ENCODE results near the gene GDAP1L1. TPM values are rescaled to one million over a fixed set of nuclear protein-coding genes. Genes with fewer than 3 reads are reported as not detected.

The GDAP1L1 gene
- total and polyA plus RNA-seq, 2 of the 4 experiments (the other 2 are of a cell fraction) = not detected

DNA sequence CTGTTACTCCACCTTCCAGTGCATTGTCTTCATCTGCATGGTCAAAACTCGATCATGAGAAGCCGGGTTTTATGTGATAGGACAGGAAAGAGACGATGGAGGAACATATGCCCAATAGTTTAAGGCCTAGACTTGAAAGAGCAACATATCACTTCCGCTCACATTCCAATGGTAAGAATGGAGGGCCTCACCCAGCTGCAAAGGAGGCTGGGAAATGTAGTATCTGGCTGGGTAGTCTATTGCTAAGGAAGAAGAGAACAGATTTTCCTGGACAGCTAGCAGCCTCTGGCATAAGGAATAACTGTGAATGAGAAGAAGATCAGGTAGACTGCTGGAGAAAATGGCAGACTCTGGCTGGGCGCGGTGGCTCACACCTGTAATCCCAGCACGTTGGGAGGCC is 44.6 kb downstream of the GDAP1L1 start:
- POLR2A ChIA-PET (ENCODE audit: unreplicated experiment) = no interaction called here
- 89% methylated on average over 3 of the region's 7 CpGs; no CpG with 5 or more reads in 1 of the 2 experiments for WGBS, 2 experiments (ENCODE audit: extremely low coverage in 2 of 2, insufficient read length in 1 of 2)
- no peaks in the 10 kb centered on the region for H3K9me1 ChIP-seq (ENCODE audit: insufficient read depth, low read length)

More for the DNA sequence above, 44.6 kb downstream of the GDAP1L1 start:
- H3K56ac ChIP-seq (ENCODE audit: extremely low read depth, insufficient read depth, low read length) = no peak overlapping the region
- H2BK120ac ChIP-seq (ENCODE audit: low read depth, low read length) = no peak overlapping the region
- no peak overlapping the region for H4K5ac ChIP-seq (ENCODE audit: low read depth, low read length)
- in situ Hi-C loops (cut with MboI; ENCODE audit: low sequenced_read_pairs) (no loop called here), dilution Hi-C loops (cut with HindIII; ENCODE audit: low sequenced_read_pairs, unreplicated experiment) (no loop called here), intact Hi-C loops (cut with micrococcal nuclease) (no loop called here)
- no peak overlapping the region for H2AK9ac ChIP-seq (replicated peaks; ENCODE audit: low read depth, low read length, poor library complexity)
- H3K4ac ChIP-seq (ENCODE audit: low read depth, low read length) = no peak overlapping the region
- CTCF ChIA-PET = no interaction called here
- no peaks in the 10 kb centered on the region for H3K36me3 ChIP-seq (ENCODE audit: control insufficient read depth, insufficient read depth, low read length)
- BruUV-seq (replicated peaks) = no TSS peak
- no peaks in the 10 kb centered on the region for H3K27me3 ChIP-seq (ENCODE audit: control insufficient read depth, insufficient read depth, low read length)
- H3K4me1 ChIP-seq (ENCODE audit: control insufficient read depth, insufficient read depth, low read length) = no peaks in the 10 kb centered on the region; the same call in 1 of the 2 replicates
- DNase-seq = no peak
- ATAC-seq (ENCODE audit: low read depth) = no peak
- H3K9me3 ChIP-seq (ENCODE audit: control insufficient read depth, insufficient read depth, low read length) = no peaks in the 10 kb centered on the region
- no peak overlapping the region for H2BK15ac ChIP-seq (ENCODE audit: low read depth, low read length)
- H4K8ac ChIP-seq (ENCODE audit: low read depth in 2 of 2, low read length in 2 of 2) = no peak overlapping the region
- H3K18ac ChIP-seq (ENCODE audit: low read depth, low read length) = no peak overlapping the region
- TF ChIP-seq RAD21 (IDR thresholded peaks at IDR 0.05; ENCODE audit: low read length) (no peak), RFX5 (IDR thresholded peaks at IDR 0.05; ENCODE audit: low read depth, low read length) (no peak), CHD1 (IDR thresholded peaks at IDR 0.05; ENCODE audit: low read depth, low read length) (no peak), MXI1 (IDR thresholded peaks at IDR 0.05; ENCODE audit: borderline replicate concordance, low read depth, low read length) (no peak), USF2 (IDR thresholded peaks at IDR 0.05; ENCODE audit: low read depth, low read length) (no peak), FOS (IDR thresholded peaks at IDR 0.05; ENCODE audit: low read depth, low read length) (no peak), BHLHE40 (IDR thresholded peaks at IDR 0.05; ENCODE audit: low read depth, low read length) (no peak), POLR2A (IDR thresholded peaks at IDR 0.05; ENCODE audit: low read depth, low read length) (no peak), NFE2L2 (IDR thresholded peaks at IDR 0.05; ENCODE audit: low read depth, low read length) (no peak), CEBPB (IDR thresholded peaks at IDR 0.05; ENCODE audit: low read depth, low read length) (no peak), MAFK (IDR thresholded peaks at IDR 0.05; ENCODE audit: low read depth, low read length) (no peak), RCOR1 (IDR thresholded peaks at IDR 0.05; ENCODE audit: insufficient replicate concordance, low read length) (no peak)
- TF ChIP-seq, protein P1, sequence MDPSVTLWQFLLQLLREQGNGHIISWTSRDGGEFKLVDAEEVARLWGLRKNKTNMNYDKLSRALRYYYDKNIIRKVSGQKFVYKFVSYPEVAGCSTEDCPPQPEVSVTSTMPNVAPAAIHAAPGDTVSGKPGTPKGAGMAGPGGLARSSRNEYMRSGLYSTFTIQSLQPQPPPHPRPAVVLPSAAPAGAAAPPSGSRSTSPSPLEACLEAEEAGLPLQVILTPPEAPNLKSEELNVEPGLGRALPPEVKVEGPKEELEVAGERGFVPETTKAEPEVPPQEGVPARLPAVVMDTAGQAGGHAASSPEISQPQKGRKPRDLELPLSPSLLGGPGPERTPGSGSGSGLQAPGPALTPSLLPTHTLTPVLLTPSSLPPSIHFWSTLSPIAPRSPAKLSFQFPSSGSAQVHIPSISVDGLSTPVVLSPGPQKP (IDR thresholded peaks at IDR 0.05; ENCODE audit: borderline replicate concordance, low read depth, low read length) = no peak
- TF ChIP-seq, protein P2, sequence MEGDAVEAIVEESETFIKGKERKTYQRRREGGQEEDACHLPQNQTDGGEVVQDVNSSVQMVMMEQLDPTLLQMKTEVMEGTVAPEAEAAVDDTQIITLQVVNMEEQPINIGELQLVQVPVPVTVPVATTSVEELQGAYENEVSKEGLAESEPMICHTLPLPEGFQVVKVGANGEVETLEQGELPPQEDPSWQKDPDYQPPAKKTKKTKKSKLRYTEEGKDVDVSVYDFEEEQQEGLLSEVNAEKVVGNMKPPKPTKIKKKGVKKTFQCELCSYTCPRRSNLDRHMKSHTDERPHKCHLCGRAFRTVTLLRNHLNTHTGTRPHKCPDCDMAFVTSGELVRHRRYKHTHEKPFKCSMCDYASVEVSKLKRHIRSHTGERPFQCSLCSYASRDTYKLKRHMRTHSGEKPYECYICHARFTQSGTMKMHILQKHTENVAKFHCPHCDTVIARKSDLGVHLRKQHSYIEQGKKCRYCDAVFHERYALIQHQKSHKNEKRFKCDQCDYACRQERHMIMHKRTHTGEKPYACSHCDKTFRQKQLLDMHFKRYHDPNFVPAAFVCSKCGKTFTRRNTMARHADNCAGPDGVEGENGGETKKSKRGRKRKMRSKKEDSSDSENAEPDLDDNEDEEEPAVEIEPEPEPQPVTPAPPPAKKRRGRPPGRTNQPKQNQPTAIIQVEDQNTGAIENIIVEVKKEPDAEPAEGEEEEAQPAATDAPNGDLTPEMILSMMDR (conservative IDR thresholded peaks at IDR 0.05; ENCODE audit: low read depth, low read length) = no peak
- H2AFZ ChIP-seq (replicated peaks; ENCODE audit: low read length, poor library complexity) = no peak overlapping the region
- H3K79me1 ChIP-seq (ENCODE audit: low read depth in 1 of 2, low read length in 2 of 2) = no peaks in the 10 kb centered on the region
- no peaks in the 10 kb centered on the region for H4K20me1 ChIP-seq (ENCODE audit: insufficient read depth, low read length)
- H3K9ac ChIP-seq (ENCODE audit: low read depth, low read length) = no peak overlapping the region
- no peak overlapping the region for H3K14ac ChIP-seq (replicated peaks; ENCODE audit: low read depth, low read length)
- H3K27ac ChIP-seq (ENCODE audit: insufficient read depth, low read length) = no peak overlapping the region
- no peak overlapping the region for H4K91ac ChIP-seq (ENCODE audit: insufficient read depth, low read depth, low read length)
- H2BK5ac ChIP-seq (ENCODE audit: low read depth, low read length, poor library complexity, severe bottlenecking) = no peak overlapping the region
- no peak overlapping the region for H3K4me2 ChIP-seq (ENCODE audit: low read depth, low read length)
- no peak overlapping the region for H3K23ac ChIP-seq (ENCODE audit: low read depth, low read length)
- H2BK20ac ChIP-seq (ENCODE audit: low read depth, low read length) = no peak overlapping the region
- no peak overlapping the region for H3K4me3 ChIP-seq (ENCODE audit: insufficient read depth, low read depth, low read length)
- no peak overlapping the region for H2AK5ac ChIP-seq (ENCODE audit: low read depth, low read length)
